Endothelial cell of umbilical vein (primary cell): ENCODE measurements around the gene PKHD1. TPM values are rescaled to one million over a fixed set of nuclear protein-coding genes. Genes with fewer than 3 reads are reported as not detected.

Experiments
- BruUV-seq: library from RNA; stranded (reverse); fragments of 400-500 nt; replicated peaks from 2 replicates; lab custom pipeline; 2021; lab: Mats Ljungman, UMichigan
- CTCF ChIA-PET: fragments of 300-600, 350-600 bp; sonication (Branson Sonifier 250); formaldehyde crosslinking; loops from one replicate; lab custom pipeline; 2021; ENCODE audit warnings: antibody characterized with exemption, inconsistent platforms; lab: Charles Lee
- POLR2A ChIA-PET: fragments of 300-600, 350-600 bp; sonication (Branson Sonifier 250); formaldehyde crosslinking; loops from one replicate; lab custom pipeline; 2021; ENCODE audit warnings: antibody characterized with exemption, inconsistent platforms; lab: Charles Lee
- DNase-seq: peaks from one replicate; pipeline ENCODE4 v3.0.0-alpha.2; 2011; ENCODE audit warnings: low read depth, low spot score
- FAIRE-seq: peaks from 2 replicates; lab custom pipeline; 2011; peaks lifted over from hg19 to GRCh38; lab: Jason Lieb, UNC
- H2AFZ ChIP-seq: 2 replicates; pipeline ENCODE4 v1.6.0; 2012; ENCODE audit warnings: low read depth, low read length, control low read depth, inconsistent platforms
- H3K27ac ChIP-seq: 2 replicates; pipeline ENCODE4 v1.5.1; 2011; ENCODE audit warnings: low read depth, mild to moderate bottlenecking, control low read depth, low read length, moderate library complexity; ENCODE audit not compliant: insufficient read depth
- H3K27me3 ChIP-seq, 2 experiments: 2 replicates each; pipeline versions ENCODE4 v1.6.0 to v1.6.1; 2011; ENCODE audit warnings: low read length in 2 of 2, mixed read lengths in 1 of 2; ENCODE audit not compliant: control insufficient read depth in 2 of 2, insufficient read depth in 2 of 2
- H3K36me3 ChIP-seq, 2 experiments: 2 replicates in 1 of 2; 3 replicates in 1 of 2; pipeline ENCODE4 v1.5.1; 2011; ENCODE audit warnings: low read length in 2 of 2, mild to moderate bottlenecking in 1 of 2, moderate library complexity in 1 of 2; ENCODE audit not compliant: control insufficient read depth in 2 of 2, insufficient read depth in 2 of 2; ENCODE audit errors: extremely low read depth in 1 of 2
- H3K4me1 ChIP-seq: 3 replicates; pipeline ENCODE4 v1.5.1; 2011; ENCODE audit warnings: mild to moderate bottlenecking, low read length; ENCODE audit not compliant: control insufficient read depth, insufficient read depth; ENCODE audit errors: extremely low read depth
- H3K4me2 ChIP-seq: 2 replicates; pipeline ENCODE4 v1.6.1; 2011; ENCODE audit warnings: low read length, control low read depth, mixed read lengths; ENCODE audit not compliant: insufficient read depth
- H3K4me3 ChIP-seq, 3 experiments: fragments of 200-600 bp in 1 of 3; sonication (generic), shearing (Covaris generic) in 1 of 3; replicated peaks in 1 of 3; 2 replicates each; pipeline ENCODE4 v1.5.1; 2011 to 2016; ENCODE audit warnings: control low read depth in 3 of 3, low read length in 3 of 3, mild to moderate bottlenecking in 2 of 3, inconsistent platforms in 1 of 3, low read depth in 1 of 3, moderate library complexity in 1 of 3; ENCODE audit not compliant: insufficient read depth in 1 of 3
- H3K79me2 ChIP-seq: 2 replicates; pipeline ENCODE4 v1.6.0; 2012; ENCODE audit warnings: low read length, inconsistent platforms; ENCODE audit not compliant: control insufficient read depth, insufficient read depth
- H3K9ac ChIP-seq: replicated peaks from 2 replicates; pipeline ENCODE3; 2011; ENCODE audit warnings: low read length, control low read depth; ENCODE audit not compliant: insufficient read depth; ENCODE audit errors: extremely low read depth
- H3K9me1 ChIP-seq: replicated peaks from 3 replicates; pipeline ENCODE4 v1.6.0; 2011; ENCODE audit warnings: mild to moderate bottlenecking, low read length; ENCODE audit not compliant: control insufficient read depth, insufficient read depth; ENCODE audit errors: extremely low read depth
- H3K9me3 ChIP-seq: replicated peaks from 2 replicates; pipeline ENCODE4 v1.5.1; 2012; ENCODE audit warnings: low read length, inconsistent platforms; ENCODE audit not compliant: control insufficient read depth, insufficient read depth
- H4K20me1 ChIP-seq: replicated peaks from 2 replicates; pipeline ENCODE3; 2011; ENCODE audit warnings: mild to moderate bottlenecking, low read length; ENCODE audit not compliant: control insufficient read depth, insufficient read depth; ENCODE audit errors: extremely low read depth
- CTCF ChIP-seq, 2 donors: IDR thresholded peaks; 1 replicate in 1 of 2; 2 replicates in 1 of 2; pipeline ENCODE4 v1.5.1; 2011; ENCODE audit warnings: low read length in 2 of 2, mild to moderate bottlenecking in 2 of 2, moderate library complexity in 2 of 2, control low read depth in 1 of 2, inconsistent platforms in 1 of 2, low read depth in 1 of 2; ENCODE audit not compliant: insufficient read depth in 1 of 2; ENCODE audit errors: extremely low read depth in 1 of 2
- EZH2 ChIP-seq: IDR thresholded peaks from 2 replicates; pipeline ENCODE4 v1.6.1; 2012; ENCODE audit warnings: borderline replicate concordance, low read depth, mild to moderate bottlenecking, moderate library complexity, low read length, inconsistent platforms; ENCODE audit not compliant: severe bottlenecking
- FOS ChIP-seq: IDR thresholded peaks from 2 replicates; pipeline ENCODE4 v1.6.1; 2011; ENCODE audit warnings: mild to moderate bottlenecking, low read length, moderate library complexity, borderline replicate concordance; ENCODE audit not compliant: insufficient read depth
- GATA2 ChIP-seq: IDR thresholded peaks from 2 replicates; pipeline ENCODE4 v1.7.0; 2011; ENCODE audit warnings: low read depth, mild to moderate bottlenecking, moderate library complexity, mixed read lengths, low read length; ENCODE audit not compliant: insufficient read length, insufficient read depth
- JUN ChIP-seq: IDR thresholded peaks from 2 replicates; pipeline ENCODE4 v1.6.1; 2011; ENCODE audit warnings: borderline replicate concordance, low read depth; ENCODE audit not compliant: insufficient read length, insufficient read depth
- MAX ChIP-seq: IDR thresholded peaks from 2 replicates; pipeline ENCODE4 v1.6.1; 2011; ENCODE audit not compliant: insufficient read depth, insufficient read length
- MYC ChIP-seq: IDR thresholded peaks from one replicate; pipeline ENCODE4 v1.6.1; 2011; ENCODE audit warnings: mild to moderate bottlenecking, low read depth, low read length
- POLR2A ChIP-seq: IDR thresholded peaks from 2 replicates; pipeline ENCODE4 v1.6.1; 2012; ENCODE audit warnings: low read depth, mild to moderate bottlenecking, control low read depth, low read length
- POLR2AphosphoS5 ChIP-seq: IDR thresholded peaks from 2 replicates; pipeline ENCODE4 v1.6.1; 2012; ENCODE audit warnings: low read depth, mild to moderate bottlenecking, control low read depth, low read length, moderate library complexity; ENCODE audit not compliant: insufficient read depth
- dilution Hi-C: fragments of 300-500 bp; cut with MboI; formaldehyde crosslinking; loops from one replicate; pipeline ENCODE4 v1.15.0; 2019; ENCODE audit warnings: low sequenced_read_pairs; ENCODE audit not compliant: extremely low pct_ligation_motif_present
- intact Hi-C: fragments of 100-400 bp; cut with micrococcal nuclease; formaldehyde crosslinking; loops from one replicate; pipeline ENCODE4 v1.10.0; 2022
- polyA plus RNA-seq, 4 experiments: library from polyadenylated mRNA; depleted of rRNA in 3 of 4; stranded (reverse) in 3 of 4; unstranded in 1 of 4; fragments of >200 nt; gene quantifications; 2 replicates each; pipeline versions ENCODE4 v1.2.1 to v1.2.3, GENCODE V29; 2011 to 2012; ENCODE audit warnings: missing spikeins in 1 of 4
- total RNA-seq: library from RNA; stranded (reverse); gene quantifications from 2 replicates; pipeline ENCODE4 v1.2.3, GENCODE V29; 2021

The PKHD1 gene
- total and polyA plus RNA-seq, 2 donors (not counting 3 experiments of a cell fraction or from before 2014, with no cell fraction given), result not detected

GRCh38 chr6:51620971-51621370 is 466.4 kb downstream of the PKHD1 start:
- Histone ChIP-seq H3K9me3 (no peaks in the 10 kb centered on the region), H3K4me2 (no peak overlapping the region), H3K9me1 (no peaks in the 10 kb centered on the region), H3K27ac (no peak overlapping the region), H4K20me1 (no peaks in the 10 kb centered on the region), H3K9ac (no peak overlapping the region), H3K27me3 (no peaks in the 10 kb centered on the region), H3K36me3 (no peaks in the 10 kb centered on the region), H3K4me3 (no peak overlapping the region), H2AFZ (no peak overlapping the region), H3K79me2 (no peaks in the 10 kb centered on the region), H3K4me1 (no peaks in the 10 kb centered on the region)
- FAIRE-seq (no peak), DNase-seq (no peak)
- ChIA-PET POLR2A (no interaction called here), CTCF (no interaction called here)
- TF ChIP-seq POLR2A (no peak), MAX (no peak), CTCF (IDR thresholded peaks at IDR 0.05; ENCODE audit: extremely low read depth in 1 of 2, insufficient read depth in 1 of 2, low read depth in 1 of 2, low read length in 2 of 2) (no peak), MYC (no peak), EZH2 (no peak), POLR2AphosphoS5 (no peak), JUN (no peak), FOS (no peak), GATA2 (no peak)
- BruUV-seq, result no TSS peak
- intact Hi-C loops, result no loop called here
- dilution Hi-C loops, result no loop called here
